Rectal smooth muscle tissue (tissue), 1 donor: Measurements from ENCODE around the gene PHF3.

Source experiments
- H3K27ac ChIP-seq: one replicate; pipeline ENCODE4 v1.7.0; 2013; ENCODE audit warnings: low read depth, low read length, inconsistent platforms
- H3K27me3 ChIP-seq: one replicate; pipeline ENCODE4 v1.7.0; 2013; ENCODE audit warnings: low read length; ENCODE audit not compliant: control insufficient read depth, insufficient read depth
- H3K36me3 ChIP-seq: one replicate; pipeline ENCODE4 v1.7.0; 2013; ENCODE audit warnings: low read length; ENCODE audit not compliant: control insufficient read depth, insufficient read depth
- H3K4me1 ChIP-seq: one replicate; pipeline ENCODE4 v1.7.0; 2013; ENCODE audit warnings: low read length; ENCODE audit not compliant: control insufficient read depth, insufficient read depth
- H3K4me3 ChIP-seq: one replicate; pipeline ENCODE4 v1.7.0; 2013; ENCODE audit warnings: low read length
- H3K9ac ChIP-seq: one replicate; pipeline ENCODE4 v1.7.0; 2013; ENCODE audit warnings: low read length

The PHF3 gene

GRCh38 chr6:63759605-63760105 is 124.1 kb downstream of the PHF3 start:
- no peak overlapping the region for H3K9ac ChIP-seq
- H3K36me3 ChIP-seq, result no peaks in the 10 kb centered on the region
- H3K4me1 ChIP-seq, result no peaks in the 10 kb centered on the region
- no peak overlapping the region for H3K27ac ChIP-seq
- no peak overlapping the region for H3K4me3 ChIP-seq
- H3K27me3 ChIP-seq, result no peaks in the 10 kb centered on the region

GRCh38 chr6:63760199-63760598 is 124.6 kb downstream of the PHF3 start:
- no peak overlapping the region for H3K9ac ChIP-seq

GRCh38 chr6:63764318-63764916 is 128.8 kb downstream of the PHF3 start:
- no peak overlapping the region for H3K4me3 ChIP-seq
- H3K9ac ChIP-seq, result no peak overlapping the region
- H3K36me3 ChIP-seq, result no peaks in the 10 kb centered on the region
- no peak overlapping the region for H3K27ac ChIP-seq
- H3K4me1 ChIP-seq, result no peaks in the 10 kb centered on the region
- H3K27me3 ChIP-seq, result no peaks in the 10 kb centered on the region

More at GRCh38 chr6:63760199-63760598, 124.6 kb downstream of the PHF3 start:
- Histone ChIP-seq H3K27me3 (no peaks in the 10 kb centered on the region), H3K27ac (no peak overlapping the region), H3K4me1 (no peaks in the 10 kb centered on the region), H3K36me3 (no peaks in the 10 kb centered on the region), H3K4me3 (no peak overlapping the region)
